ENCODE measurements around the gene PCTP.

DNA sequence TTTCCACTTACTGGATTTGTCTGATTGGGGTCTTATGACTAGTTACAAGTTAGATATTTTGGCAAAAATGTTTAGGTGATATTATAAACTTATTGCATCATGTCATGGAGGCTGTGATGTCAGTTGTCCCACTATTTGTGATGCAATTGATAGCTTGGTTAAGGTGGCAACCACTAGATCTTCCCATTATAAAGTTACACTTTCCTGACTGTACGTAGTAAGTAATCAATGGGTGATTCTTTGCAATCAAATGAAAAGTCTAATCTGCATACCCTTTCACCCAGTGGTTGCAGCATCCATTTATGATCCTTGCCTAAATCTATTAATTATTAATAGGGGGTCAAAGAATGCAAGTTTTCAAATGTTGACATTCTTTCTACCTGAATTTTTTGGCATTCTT, 4.4 kb upstream of the PCTP start:
- TF ChIP-seq POLR2A (IDR thresholded peaks at IDR 0.05): no peak
- TF ChIP-seq, protein P1, sequence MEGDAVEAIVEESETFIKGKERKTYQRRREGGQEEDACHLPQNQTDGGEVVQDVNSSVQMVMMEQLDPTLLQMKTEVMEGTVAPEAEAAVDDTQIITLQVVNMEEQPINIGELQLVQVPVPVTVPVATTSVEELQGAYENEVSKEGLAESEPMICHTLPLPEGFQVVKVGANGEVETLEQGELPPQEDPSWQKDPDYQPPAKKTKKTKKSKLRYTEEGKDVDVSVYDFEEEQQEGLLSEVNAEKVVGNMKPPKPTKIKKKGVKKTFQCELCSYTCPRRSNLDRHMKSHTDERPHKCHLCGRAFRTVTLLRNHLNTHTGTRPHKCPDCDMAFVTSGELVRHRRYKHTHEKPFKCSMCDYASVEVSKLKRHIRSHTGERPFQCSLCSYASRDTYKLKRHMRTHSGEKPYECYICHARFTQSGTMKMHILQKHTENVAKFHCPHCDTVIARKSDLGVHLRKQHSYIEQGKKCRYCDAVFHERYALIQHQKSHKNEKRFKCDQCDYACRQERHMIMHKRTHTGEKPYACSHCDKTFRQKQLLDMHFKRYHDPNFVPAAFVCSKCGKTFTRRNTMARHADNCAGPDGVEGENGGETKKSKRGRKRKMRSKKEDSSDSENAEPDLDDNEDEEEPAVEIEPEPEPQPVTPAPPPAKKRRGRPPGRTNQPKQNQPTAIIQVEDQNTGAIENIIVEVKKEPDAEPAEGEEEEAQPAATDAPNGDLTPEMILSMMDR (IDR thresholded peaks at IDR 0.05): no peak
